DMS114 treated with DMSO at 0.1 percent for 48 hours (cell line): ENCODE measurements around the gene NTMT2.

Source experiments
- DNase-seq: peaks from one replicate; lab custom pipeline; 2025; ENCODE audit not compliant: unreplicated experiment; lab: John Stamatoyannopoulos, UW

NTMT2 gene

GRCh38 chr1:170205301-170205700 is 59.5 kb downstream of the NTMT2 start:
- no peak for DNase-seq

GRCh38 chr1:170209125-170209524 is 63.4 kb downstream of the NTMT2 start:
- DNase-seq: no peak

- no peak for DNase-seq
Observed at GRCh38 chr1:170210142-170210541, 64.4 kb downstream of the NTMT2 start.

- no peak for DNase-seq
Observed at GRCh38 chr1:170213596-170213995, 67.8 kb downstream of the NTMT2 start.

GRCh38 chr1:170214117-170215032 is 68.6 kb downstream of the NTMT2 start:
- no peak for DNase-seq

GRCh38 chr1:170215072-170215885 is 69.5 kb downstream of the NTMT2 start:
- no peak for DNase-seq

GRCh38 chr1:170217517-170218256 is 71.9 kb downstream of the NTMT2 start:
- DNase-seq: no peak

GRCh38 chr1:170218257-170218650 is 72.5 kb downstream of the NTMT2 start:
- DNase-seq: no peak
